ENCODE results near the gene LBR.

GRCh38 chr1:225364439-225364838 is 63.4 kb downstream of the LBR start:
- TF ChIP-seq CTCF (IDR thresholded peaks at IDR 0.05) (no peak), POLR2A (IDR thresholded peaks at IDR 0.05) (no peak)
